NCI-H82 treated with DMSO at 0.1 percent for 48 hours (cell line): ENCODE results near the gene CXCR1.
"Not testable (repeated sequence)": the region's sequence is repeated elsewhere in the genome, so short reads cannot be mapped to it uniquely, and the experiment has no call there.

Source experiments
- DNase-seq: peaks from one replicate; lab custom pipeline; 2025; ENCODE audit not compliant: unreplicated experiment; lab: John Stamatoyannopoulos, UW

Gene CXCR1

DNA sequence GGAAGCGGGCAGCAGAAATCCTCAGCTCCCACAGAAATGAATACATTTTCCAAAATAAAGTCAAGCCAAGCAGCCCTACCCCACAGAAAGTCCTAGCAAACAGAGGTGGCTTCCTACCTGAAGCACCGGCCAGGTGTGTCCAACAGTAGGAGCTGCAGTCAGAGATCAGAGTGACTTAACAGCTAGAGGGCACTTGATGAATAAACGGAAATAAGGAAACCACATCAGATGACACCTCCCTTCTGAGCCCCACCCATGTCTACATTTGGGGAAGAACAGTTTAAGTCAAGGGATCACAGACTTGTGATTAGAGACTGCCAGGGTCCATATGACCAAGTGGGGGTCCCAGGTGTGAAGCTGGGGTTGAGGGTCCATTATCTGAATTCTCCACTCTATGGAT lies at the start of gene CXCR1:
CXCR1 (minus strand) TSS at position 172 of the 400 bp plus-strand sequence. CDS start 1,751 bp downstream, outside the sequence.
- DNase-seq = no peak

DNA sequence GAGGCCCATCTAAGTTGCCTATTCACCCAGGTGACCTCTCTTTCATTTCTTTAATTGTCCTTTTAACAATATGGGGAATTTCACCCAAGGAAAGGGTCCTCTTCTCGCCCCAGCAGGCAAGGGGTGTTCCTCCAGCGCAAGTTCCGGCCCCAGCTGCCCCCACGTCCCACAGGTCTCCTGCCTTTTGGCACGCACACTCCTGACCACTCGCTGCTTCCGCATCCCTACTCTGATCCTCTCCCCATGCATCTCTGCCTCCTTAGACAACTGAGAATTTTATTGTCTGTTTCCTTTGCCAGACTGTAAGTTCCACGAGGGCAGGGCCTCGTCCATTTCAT lies 49.5 kb upstream of the CXCR1 start:
- DNase-seq = no peak

DNA sequence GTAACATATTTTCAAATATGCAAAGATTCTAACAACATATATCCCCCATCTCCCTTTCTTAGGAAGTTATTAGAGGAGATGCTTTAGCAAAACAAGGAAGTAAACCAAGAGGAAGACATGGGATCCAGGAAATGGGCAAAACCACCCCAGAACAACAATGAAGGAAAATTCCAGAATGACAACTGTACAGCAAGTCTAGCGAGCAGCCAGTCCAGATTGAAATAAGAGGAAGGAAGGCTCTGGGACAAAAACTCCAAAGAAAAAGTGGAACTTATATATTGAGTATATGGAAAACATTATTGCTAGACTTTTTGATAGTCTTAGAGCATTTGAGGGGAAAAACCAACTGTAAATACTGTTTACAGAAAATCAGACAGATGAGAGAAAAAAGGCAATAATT lies 47.4 kb upstream of the CXCR1 start:
- no peak for DNase-seq

DNA sequence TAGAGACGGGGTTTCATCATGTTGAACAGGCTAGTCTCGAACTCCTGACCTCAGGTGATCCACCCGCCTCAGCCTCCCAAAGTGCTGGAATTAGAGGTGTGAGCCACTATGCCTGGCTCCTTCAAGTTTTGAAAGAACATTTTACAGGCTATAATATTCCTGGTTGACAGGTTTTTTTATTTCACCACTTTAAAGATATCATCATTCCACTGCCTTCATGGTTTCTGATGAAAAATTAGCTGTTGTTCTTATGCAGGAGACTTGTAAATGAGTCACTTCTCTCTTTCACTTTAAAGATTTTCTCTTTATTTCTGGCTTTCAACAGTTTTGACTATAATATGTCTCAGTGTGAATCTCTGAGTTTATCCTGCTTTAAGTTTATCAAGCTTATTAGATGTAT lies 42.3 kb upstream of the CXCR1 start:
- DNase-seq = no peak

DNA sequence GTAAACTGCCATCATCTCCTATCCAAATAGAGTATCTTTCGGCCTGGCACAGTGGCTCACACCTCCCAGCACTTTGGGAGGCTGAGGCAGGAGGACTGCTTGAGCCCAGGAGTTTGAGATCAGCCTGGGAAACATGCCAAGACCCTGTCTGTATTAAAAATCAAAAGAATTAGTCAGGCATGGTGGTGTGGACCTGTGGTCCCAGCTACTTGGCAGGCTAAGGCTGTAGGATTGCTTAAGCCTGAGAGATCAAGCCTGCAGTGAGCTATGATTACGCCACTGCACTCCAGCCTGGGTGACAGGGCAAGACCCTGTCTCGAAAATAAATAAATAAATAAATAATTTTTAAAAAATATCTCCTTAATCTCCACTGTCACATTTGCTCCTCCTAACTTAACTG lies 35.5 kb upstream of the CXCR1 start:
- DNase-seq = no peak

DNA sequence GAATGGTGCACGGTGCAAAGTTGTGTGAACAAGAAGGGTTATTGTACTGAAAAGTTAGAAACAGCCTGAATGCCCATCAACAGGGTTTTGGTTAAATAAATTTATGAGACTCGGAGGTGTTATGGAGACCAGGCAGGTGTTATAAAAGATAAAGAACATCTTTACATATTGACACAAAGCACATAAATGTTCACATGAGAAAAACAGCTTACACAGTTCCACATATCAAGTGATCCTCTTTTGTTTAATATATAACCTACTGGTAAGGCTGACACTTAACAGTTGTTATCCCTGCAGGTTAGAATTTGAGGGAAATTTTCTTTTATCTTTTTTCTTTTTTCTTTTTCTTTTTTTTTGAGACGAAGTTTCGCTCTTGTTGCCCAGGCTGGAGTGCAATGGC lies 30.2 kb upstream of the CXCR1 start:
- DNase-seq = no peak

DNA sequence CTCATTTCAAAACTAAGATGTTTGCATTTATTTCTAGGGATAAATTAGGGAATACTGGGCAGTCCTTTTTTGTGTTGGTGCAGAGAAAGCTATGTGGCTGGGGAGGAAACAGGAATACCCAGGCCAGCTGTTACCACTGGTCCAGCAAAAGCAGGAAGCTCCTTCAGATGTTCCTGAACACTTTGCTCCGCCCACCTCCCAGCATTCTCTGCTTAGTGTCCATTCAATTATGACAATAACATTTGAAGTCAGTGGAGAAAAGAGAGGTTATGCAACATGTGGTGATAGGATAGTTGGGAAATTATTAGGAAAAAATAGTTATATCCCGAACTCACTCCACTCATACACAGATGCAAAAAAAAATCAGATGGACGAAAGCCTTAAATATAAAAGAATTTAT lies 28.1 kb upstream of the CXCR1 start:
- no peak for DNase-seq

DNA sequence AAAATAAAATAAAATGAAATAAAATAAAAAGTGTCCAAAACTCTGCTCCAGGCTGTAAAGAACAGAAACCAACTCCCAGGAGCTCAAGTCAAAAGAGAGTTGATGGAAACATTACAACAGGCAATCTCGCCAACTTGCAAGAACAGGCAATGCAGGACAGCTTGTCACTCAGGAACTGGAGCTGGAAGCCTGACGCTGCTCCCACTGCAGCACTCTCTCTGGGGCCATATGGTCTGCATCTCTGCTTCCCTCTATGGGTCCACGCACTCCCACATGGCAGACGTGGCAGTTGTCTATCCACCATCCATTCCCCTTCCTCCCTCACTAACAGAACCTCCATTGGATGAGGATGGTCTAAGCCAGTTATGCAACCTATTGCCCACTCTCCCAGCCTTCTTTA lies 26.9 kb upstream of the CXCR1 start:
- DNase-seq = no peak

DNA sequence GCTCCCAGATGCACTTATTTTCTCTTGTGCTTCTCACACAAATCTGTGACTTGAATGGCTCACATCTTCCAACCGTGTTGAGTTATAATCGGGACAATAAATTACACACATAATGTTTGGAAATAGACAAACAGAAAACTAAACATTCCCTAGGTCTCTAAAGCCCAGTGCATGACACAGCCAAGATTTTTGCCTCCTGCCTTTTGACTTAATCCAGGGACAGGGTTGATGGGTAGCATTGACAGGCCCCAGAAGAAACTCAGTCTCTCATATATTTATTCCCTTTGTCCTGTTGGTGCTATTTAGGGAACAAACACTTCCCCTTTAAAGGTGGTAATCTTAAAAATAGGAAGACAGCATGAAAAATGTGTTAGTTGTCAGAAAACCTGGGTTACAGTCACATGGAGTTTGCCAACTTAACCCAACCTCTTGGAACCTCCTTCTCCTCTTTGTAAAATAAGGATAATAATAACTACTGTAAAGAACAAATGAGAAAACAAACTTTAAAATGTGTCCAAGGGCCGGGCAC lies 26.2 kb upstream of the CXCR1 start:
- no peak for DNase-seq

DNA sequence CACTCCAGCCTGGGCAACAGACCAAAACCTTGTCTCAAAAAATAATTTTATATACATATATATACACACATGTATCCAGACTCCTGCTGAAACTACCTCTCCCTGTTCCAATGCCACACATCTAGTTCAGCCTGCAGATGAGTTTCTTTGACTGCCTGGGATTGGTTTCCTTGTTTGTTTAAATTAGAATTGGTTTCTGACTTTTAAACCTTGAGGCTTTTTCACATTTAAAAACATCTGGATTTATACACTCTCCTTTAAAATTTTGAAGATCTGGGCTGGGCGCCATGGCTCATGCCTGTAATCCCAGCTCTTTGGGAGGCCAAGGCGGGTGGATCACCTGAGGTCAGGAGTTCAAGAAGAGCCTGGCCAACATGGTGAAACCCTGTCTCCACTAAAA lies 21.8 kb upstream of the CXCR1 start:
- DNase-seq = no peak

DNA sequence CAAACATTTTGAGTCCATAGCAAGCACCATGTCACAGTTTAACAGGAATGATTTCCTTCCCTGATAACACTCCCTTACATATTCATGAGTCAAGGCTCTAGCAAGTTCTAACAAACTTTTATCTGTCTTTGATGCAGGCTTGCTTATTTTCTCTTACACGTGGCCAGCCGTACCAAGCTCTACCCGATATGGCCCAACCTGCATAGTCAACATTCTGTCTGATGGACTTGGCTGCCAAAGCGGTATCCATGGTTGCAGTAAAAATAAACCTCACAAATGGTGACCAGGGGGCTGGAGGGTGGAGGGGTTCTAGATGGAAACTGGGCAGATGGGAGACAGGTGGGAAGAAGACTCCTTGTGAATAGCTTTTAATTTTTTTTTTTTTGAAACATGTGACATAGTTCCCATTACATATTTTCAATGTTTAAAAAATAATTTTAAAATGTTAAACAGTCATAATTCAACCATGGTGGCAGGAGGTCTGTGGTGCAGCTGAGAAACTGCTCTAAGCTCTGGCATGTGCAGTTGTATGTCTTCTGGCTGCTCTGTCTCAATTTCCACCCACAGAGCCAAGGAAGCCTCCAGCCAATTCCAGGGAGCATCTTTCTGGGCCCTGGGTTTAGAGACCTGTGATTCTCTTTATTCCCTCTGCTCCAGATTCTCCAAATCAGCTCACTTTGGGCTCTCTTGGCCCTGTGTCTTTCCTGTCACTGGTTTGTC lies 20.7 kb upstream of the CXCR1 start:
- DNase-seq = no peak

DNA sequence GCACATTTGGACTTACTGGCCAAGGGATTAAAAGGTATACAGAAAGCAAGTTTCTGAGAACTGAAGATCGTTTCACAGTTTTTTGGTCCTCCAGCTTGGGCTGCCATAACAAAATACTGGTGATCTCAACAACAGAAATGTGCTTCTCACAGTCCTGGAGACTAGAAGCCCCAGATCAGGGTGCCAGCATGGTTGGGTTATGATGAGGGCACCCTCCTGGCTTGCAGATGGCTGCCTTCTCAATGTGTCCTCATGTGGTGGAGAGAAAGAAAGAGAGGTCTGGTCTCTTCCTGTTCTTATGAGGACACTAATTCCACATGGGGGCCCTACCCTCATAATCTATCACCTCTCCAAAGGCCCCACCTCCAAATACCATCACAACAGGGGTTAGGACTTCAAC lies 20.1 kb upstream of the CXCR1 start:
- DNase-seq = no peak

DNA sequence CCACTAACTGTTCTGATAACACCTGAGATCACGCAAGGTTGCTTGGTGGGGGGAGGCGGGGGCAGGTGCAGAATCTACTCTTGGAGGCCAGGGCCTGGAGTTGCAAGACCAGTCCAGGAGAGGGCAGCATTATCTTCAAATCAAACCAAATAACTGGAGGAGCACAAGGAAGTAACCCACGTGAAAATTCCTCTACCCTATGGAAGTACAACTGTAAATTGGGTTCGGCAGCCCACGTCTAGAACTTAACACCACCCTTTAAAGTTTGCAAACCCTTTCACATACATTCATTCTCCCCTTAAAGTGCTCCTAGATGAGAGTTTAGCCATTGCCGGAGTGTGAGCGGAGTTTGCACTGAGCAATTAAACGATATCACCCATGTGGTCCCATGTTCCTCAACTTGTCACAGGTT lies 19.6 kb upstream of the CXCR1 start:
- peak; percentile 35 for DNase-seq

DNA sequence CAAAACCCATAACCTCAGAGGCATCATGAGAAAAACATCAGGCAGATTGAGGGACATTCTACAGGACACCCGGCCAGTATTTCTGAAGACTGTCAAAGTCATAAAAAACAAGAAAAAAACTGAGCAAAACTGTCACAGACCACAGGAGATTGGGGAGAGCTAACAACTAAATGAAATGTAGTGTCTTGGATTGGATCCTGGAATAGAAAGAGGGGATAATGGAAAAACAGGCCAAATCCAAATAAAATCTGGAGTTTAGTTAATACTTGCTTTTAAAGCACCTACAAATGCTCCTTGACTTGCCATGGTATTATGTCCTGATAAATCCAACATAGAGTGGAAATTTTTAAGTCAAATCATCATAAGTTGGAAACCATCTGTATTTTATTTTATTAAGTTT lies 17.6 kb upstream of the CXCR1 start:
- no peak for DNase-seq

DNA sequence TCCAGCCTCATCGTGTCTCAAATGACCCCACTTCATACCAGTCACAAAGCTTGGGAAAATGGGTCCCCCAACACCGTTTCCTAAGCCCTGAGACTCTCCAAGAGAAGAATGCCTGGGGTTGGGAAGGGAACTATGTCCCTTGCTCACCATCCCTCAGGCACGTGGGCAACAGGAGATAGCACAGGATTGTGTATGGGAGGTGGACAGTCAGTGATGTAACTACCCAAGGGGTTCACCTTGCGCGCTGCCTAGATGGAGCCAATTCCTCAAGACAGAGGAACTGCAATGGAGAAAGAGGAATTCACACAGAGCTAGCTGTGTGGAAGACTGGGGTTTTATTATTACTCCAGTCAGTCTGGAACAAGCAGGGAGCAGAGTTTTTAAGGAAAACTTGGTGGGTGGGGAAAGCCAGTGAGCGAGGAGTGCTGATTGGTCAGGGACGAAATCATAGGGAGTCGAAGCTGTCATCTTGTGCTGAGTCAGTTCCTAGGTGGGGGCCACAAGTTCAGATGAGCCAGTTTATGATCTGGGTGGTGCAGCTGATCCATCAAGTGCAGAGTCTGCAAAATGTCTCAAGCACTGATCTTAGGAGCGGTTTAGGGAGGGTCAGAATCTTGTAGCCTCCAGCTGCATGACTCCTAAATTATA lies 13.8 kb upstream of the CXCR1 start:
- no peak for DNase-seq

DNA sequence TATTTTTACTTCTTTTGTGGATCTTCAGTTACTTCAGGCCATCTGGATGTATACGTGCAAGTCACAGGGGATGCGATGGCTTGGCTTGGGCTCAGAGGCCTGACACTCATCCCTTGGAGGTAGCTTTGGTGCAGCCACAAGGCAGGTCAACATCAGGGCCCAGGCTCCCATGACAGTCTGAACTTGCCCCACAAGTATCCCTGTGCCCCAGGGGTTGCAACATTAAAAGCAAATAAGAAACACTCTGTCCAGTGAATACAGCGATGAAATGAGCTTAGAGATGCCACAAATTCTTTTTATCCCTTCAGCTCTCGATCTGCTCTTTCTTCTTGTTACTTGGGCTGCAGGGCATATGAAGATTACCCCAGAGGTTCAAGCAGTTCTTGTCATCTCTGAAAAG lies 13.0 kb upstream of the CXCR1 start:
- no peak for DNase-seq

DNA sequence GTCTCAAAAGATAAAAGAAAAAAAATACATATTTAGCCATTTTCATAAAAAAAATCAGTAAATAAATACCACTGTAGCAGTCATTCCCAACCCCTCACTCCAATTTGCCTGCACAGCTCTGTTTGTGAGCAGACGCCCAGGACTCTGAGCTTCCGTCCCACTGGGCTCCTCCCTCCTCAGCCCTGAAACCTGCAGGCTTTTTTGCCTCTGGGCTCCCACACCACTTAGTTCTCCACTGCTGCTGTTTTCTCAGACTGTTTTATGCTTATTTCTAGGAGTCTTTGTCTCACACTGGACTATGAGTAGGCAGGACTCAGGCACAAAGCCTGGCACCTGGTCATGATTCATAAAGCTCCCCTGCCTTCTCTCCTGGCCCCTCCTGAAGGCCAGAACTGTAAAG lies 6.1 kb upstream of the CXCR1 start:
- DNase-seq = no peak

DNA sequence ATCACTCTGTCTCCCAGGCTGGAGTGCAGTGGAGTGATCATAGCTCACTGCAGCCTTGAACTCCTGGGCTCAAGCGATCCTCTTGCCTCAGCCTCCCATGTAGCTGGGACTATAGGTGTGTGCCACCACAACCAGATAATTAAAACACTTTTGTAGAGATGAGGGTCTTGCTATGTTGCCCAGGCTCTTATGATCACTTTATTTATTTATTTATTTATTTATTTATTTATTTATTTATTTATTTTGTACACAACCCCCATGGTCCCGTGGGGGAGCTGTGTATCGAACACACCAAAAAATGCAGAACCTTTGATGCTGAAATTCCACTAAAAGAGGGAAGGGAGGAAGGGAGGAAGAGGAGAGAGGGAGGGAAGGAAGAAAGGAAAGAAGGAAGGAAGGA lies 5.0 kb upstream of the CXCR1 start:
- DNase-seq = not testable (repeated sequence)

DNA sequence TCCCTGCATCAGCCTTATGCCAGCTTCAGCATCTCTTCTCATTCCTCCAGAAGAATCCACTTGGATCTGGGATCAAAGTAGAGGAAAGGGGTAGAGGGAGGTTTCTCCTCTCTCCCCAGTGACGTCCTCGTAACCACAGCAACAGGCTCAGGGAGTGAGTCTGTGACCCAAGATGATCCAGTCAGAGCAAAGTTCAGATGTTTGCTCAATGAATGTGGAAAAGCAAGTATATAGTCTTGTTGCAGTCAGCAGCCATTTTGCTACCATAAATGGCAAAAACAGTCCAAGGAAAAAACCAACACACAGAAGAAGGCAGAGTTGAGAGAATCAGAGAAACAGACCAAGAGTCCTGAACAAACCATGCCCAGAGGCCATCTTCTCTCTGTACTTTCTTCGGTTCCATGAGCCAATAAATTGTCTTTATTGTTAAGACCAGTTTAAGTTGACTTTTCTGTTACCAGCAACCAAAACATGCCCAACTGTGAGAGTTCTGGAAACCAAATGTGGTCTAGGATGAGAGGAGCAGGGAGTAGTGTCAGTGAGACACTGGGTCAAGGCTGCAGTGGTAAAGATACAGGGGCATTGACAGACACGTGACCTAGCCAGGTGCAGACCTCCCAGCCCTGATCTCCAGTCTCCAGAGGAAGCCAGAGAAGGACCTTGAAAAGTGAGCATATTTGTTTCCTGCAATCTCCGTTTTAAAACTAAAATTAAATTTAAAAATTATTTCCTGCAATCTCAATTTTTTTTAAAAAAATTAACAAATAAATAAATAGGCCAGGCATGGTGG lies 3.2 kb upstream of the CXCR1 start:
- DNase-seq = no peak

DNA sequence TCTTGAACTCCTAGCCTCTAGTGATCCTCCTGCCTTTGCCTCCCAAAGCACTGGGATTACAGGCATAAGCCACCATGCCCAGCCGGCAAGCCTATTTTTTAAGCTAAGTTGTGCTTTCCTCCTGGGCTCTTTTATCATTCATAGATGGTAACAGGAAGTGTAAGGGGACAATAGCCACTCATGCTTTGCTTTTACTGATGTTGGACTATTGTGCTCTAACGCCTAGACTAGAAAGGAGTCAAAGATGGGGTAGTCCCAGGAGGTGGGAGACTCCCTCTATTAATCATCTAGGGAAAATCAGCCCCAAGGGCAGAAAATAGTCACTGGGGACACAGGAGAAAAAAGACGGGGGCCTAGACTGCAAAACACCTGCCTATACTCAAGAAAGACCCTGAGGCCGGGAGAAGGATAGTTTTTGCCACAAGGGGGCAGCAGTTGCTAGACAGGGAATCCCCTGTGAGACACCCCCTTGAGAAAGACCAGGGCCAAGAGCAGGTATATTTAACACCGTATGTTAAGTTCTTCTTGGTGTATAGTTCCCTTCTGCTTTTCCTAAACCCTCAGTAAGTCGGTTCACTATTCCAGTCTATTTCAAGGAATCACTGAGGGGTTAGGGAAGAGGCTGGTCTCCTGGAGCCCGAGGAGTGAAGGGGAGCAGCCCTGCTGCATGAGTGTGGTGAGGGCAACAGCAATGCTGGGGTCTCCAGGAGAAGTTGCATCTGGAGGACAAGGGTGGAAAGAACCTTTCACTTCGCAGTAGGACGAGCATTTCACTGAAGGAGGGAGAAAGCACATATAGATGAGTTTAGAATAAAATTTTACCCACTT lies 2.1 kb upstream of the CXCR1 start:
- peak; percentile 49 for DNase-seq

DNA sequence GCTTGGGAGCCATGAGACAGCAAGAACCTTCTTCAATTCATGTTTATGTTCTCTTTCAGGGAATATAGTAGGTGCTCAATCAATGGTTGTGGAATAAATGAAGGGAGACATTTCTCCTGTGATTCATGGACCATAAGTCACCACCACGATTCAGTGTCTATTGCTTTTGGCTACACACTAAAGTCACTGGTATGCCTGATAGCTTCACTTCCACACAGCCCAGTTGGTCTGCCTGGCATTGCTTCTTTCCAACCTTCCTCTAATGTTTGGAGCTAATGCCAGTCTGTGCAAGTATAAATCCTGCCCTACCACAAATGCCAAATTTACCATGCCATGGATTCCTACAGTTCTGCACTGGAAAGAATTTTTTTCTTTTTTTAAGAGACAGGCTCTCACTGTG lies 1.3 kb upstream of the CXCR1 start:
- DNase-seq = no peak
